ENCODE data around the gene CCDC127.
"Not testable (repeated sequence)": the region's sequence is repeated elsewhere in the genome, so short reads cannot be mapped to it uniquely, and the experiment has no call there.

The CCDC127 gene

DNA sequence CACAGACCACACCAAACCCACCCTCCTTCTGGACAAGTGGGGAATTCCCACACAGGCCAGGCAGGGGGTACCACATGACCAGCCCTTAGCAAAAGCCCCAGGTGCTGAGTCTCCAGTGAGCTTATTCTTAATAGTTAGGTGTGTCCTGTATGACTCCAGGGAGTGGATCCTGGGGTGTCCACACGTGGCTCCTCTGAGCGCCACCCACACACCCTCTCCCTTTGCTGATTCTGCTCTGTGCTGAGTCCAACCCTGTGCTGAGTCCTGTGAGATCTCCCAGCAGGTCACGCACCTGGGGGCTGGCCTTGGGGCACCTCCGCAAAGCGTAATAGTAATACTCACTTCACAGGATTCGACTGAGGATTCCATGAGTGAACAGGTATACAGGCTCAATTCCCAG, 14.0 kb downstream of the CCDC127 start:
- no peak for DNase-seq (ENCODE audit: low read depth)

DNA sequence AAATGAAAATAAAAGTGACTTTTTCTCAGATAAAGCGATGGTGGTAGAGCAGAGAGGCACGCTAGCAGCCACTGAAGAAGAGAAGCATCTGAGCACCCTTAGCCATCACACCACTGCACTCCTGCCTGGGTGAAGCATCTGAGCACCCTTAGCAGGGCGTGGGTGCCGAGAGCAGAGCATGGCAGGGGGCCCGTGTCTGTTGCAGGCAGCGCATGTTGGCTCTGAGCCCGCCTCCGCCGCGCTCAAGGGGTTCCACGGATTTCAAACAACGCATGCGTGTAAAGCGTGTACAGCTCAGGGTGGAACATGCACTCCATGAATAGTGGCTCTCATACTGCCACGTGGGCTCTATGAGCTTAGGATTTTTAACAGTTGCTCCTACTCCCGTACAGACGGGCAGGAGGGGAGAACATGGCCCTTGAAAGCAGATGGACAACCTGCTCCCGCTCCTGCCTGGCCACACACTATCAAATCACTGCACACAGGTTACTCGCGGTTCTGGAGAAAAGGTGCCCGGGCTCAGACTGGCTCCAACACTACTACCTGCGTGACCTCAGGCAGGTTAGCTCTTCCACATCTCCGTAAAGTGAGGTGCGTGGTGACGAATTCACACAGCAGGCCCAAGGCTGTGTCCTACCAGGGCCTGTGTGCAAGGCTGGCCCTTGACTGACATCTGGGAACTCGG, 14.6 kb downstream of the CCDC127 start:
- DNase-seq (ENCODE audit: low read depth), result no peak

DNA sequence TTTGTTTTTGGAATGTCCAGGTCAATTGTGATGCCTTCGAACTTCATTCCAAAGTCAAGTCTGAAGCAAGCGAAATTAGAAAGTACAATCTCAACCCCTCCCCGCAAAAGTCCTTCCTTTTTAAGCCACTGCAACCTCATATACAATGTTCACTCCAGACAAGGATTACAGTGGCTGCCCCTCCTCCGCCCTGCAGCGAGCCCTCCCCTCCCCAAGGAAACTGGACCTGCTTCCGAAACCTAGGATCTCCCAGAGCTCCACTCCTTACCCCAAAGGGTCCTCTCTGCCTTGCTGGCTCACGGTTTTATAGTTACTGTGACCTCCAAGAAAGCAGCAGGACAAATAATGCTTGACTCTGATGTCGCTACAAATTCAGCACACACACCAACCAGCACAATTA, 16.3 kb downstream of the CCDC127 start:
- no peak for DNase-seq (ENCODE audit: low read depth)

DNA sequence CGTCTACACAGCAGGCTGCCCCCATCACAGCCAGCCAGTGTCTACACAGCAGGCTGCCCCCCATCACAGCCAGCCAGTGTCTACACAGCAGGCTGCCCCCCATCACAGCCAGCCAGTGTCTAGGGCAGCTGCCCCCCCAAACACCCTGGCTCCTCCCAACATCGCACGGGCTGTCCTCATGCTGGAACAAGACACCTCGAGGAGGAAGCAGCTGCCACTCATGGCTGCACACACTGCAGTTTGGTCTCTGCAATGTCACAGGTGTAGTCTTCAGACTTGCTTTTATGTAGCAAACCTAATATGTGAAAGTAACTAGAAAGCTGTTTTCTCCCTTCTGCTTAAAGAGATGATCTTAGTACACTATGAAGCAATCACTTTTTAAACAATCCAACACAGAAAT, 17.0 kb downstream of the CCDC127 start:
- DNase-seq (ENCODE audit: low read depth), result no peak

DNA sequence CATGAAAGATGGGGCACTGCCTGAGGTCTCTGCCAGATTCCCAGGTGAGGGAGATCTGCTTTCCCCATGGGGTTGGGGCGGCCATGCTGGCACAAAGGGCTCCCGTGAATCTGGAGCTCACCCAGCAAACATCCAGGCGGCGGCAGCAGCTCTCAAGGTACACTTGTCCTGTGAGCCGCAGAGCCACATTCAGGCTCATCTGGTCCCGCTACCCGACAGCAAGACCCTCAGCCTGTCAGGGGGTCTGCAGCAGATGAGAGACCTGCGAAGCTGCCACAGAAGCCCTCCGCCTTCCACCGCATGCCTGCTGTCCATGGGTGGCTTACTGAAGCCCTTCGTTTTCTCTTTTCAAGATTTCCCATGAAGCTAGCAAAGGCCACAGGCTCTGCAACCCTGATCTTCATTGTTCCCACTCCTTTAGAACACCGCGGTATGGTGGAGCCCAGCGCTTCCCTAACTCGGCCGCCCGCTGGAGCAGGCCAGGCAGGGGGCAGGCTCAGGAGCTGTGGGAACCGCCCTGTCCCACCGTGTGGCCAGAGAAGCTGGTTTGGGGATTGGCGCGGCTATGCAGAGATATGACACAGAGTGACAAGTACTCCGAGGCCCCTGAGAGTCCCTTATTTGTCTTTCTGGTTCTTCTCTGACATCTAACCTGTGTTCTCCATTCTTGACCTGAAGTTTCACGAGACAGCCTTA, 17.9 kb downstream of the CCDC127 start:
- no peak for DNase-seq (ENCODE audit: low read depth)

DNA sequence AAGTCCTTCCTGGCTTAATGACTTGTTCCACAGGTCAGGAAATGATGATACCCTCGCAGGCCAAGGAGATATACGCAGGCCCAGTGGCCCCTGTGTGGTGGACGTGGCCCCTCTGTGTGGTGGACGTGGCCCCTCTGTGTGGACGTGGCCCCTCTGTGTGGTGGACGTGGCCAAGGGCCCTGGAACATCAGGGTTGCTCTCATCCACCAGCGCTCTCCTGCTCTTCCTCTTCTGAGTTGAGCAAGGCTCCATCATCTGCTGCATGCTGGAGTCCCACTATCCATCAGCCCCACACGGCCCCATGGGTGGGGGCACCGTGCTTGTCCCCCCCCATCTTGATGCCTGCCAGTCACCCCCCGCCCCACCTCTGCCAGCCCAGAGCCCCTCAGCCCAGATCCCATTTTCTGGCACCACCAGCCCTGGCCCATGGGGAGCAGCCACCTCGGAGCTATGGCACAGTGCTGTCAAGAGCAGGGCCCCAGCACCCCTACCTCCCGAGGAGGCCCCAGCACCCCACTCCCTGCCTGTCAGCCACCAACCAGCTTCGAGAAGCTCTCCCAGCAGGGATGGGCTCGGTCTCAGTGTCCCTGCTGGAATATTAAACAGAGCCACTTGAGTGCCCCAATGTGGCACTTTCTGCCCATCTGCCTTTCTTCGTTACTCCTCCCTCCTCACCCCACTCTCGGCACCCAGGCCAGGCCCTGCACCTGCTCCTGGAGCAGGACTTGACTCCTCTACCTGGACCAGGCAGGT, 18.6 kb downstream of the CCDC127 start:
- DNase-seq (ENCODE audit: low read depth), result no peak

DNA sequence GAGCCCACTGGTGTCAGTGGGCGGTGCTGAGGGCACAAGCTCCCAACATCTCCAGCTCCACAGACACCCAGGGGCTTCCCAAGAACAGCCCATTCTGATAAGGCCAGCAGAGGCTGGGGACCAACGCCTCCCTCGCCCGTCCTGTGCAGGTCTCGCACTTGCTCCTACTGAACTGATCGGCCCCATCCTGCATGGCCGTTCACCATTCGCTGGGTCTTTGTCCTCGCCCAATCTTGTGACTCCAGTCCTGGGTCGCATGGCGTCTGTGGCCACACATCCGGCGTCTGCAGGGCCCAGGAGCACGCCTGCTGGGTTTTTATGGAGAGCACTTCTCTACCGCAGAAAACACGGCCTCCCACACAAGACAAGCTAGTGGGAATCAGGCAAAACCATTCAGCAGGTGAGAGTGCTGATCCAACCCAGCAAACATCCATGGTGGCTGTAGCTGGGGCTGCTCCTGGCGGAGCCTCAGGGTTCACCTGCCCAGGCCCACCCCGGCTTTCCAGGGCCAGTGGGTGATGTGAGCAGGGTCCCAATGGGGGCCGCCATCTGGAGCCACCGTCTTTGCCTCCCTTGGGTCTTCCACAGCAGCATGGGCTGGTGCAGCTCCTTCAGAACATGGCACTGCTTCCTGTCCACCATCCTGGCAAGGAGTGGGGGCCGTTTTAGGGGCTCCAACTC, 19.3 kb downstream of the CCDC127 start:
- DNase-seq (ENCODE audit: low read depth), result no peak

DNA sequence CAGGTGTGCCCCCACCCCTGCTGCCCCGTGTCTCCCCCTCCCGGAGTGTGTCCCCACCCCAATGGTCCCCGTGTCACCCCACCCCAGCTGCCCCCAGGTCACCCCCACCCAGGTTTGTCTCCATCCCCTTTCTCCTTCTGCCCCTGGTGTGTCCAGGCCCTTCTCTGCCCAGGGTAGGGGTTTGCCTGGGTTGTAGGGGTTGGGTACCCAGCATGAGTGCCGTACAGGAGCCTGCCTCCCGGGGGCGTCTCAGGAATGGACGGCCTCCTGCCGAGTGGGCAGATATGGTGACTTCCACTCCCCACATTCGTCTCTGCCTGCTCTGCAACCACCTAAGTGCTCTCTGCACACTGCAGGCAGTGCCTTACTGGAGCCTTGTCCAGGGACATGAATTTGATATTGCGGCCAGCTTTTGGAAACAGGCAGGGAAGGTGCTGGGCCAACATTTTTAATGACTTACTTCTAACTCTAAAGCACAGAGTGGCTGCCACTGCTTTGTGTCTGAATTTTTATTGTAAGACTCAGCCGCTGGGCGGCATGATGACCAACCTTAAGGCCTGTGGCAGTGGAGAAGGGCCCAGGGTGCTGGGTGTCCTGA, 20.0 kb downstream of the CCDC127 start:
- no peak for DNase-seq (ENCODE audit: low read depth)

DNA sequence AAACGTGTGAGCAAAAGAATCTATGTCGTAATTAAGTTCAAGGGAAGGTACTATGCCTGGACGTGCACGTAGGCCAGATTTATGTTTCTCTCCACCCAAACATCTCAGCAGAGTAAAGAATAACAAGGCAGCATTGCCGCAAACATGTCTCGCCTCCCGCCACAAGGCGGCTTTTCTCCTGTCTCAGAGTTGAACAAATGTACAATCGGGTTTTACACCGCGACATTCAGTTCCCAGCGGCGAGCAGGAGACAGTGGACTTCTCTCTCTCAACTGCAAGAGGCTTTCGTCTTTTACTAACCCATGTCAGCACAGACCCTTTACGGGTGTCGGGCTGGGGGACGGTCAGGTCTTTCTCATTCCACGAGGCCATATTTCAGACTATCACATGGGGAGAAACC, 20.9 kb downstream of the CCDC127 start:
- DNase-seq (ENCODE audit: low read depth), result not testable (repeated sequence)

DNA sequence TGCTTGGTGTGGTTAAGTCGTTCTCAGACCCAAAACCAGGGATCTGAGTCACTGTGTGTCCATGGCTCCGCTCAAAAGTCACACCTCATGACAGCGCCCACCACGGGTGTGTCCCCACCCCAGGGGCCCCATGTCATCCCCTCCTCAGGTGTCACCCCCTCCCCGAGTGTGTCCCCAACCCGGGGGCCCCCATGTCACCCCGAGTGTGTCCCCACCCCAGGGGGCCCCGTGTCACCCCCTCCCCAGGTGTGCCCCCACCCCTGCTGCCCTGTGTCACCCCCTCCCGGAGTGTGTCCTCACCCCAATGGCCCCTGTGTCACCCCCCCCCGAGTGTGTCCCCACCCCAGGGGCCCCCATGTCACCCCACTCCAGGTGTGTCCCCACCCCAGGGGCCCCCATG, 21.6 kb downstream of the CCDC127 start:
- DNase-seq (ENCODE audit: low read depth), result no peak

DNA sequence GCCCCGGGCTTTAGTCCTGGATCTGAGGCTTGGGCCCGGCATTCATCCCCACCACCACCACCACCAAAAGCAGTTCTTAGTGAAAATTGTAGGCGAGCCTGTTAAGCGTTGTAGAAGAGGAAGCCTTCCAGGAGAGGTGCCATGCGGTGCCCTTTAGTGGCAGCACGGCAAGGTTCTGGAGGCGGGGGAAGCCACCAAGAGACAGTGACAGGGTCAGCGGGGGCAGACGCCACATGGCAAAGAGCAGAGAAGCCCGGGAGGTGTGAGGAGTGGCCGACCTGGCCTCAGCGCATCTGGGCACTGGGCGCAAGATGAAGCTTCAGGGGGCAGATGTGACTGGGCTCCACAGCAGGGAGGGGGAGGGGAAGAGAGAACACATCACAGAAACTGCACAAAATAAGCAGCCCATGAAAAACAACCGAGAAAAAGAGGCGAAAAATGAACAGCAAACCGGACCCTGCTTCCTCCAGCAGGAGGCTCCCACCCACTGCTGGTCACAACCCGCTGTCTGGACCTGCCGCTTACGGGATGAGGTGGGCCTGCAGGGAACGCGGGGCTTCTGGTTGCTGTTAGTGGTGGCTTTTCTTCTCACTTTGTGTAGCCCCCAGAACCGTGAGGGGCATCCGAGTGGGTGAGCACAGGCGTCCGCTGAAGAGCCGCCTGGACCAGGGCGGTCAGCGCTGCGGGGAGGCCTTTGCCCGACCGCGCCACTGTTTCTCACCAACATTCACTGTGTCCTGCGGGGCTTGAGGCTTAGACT, 22.4 kb downstream of the CCDC127 start:
- DNase-seq (ENCODE audit: low read depth), result no peak

DNA sequence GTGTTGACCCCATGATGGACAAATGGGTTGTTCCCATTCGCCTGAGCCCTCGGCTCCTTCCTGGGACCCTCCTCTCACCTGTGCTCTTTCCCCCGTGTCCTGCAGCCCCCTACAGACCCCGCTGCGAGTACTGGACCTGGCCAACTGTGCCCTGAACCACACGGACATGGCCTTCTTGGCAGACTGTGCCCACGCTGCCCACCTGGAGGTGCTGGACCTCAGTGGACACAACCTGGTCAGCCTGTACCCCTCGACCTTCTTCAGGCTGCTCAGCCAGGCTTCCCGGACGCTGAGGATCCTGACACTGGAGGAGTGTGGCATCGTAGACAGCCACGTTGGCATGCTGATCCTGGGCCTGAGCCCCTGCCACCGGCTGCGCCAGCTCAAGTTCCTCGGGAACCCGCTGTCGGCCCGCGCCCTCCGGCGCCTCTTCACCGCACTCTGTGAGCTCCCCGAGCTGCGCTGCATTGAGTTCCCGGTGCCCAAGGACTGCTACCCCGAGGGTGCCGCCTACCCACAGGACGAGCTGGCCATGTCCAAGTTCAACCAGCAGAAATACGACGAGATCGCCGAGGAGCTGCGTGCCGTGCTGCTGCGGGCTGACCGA, 23.2 kb downstream of the CCDC127 start:
- no peak for DNase-seq (ENCODE audit: low read depth)

DNA sequence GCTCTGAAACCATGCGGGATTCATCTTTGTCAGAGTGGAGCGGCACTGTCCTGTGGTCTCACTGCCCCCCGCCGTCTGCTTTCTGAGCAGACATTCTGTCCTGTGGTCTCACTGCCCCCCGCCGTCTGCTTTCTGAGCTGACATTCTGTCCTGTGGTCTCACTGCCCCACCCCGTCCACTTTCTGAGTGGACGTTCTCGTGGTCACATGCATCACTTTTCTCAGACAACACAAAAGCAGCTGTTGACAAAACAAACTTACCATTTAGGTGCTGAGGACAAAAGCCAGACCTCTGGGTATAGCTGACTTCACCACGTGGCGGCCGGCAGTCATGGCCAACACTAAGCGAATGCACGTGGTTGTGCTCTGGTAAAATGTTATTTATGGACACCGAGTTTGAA, 23.9 kb downstream of the CCDC127 start:
- no peak for DNase-seq (ENCODE audit: low read depth)

DNA sequence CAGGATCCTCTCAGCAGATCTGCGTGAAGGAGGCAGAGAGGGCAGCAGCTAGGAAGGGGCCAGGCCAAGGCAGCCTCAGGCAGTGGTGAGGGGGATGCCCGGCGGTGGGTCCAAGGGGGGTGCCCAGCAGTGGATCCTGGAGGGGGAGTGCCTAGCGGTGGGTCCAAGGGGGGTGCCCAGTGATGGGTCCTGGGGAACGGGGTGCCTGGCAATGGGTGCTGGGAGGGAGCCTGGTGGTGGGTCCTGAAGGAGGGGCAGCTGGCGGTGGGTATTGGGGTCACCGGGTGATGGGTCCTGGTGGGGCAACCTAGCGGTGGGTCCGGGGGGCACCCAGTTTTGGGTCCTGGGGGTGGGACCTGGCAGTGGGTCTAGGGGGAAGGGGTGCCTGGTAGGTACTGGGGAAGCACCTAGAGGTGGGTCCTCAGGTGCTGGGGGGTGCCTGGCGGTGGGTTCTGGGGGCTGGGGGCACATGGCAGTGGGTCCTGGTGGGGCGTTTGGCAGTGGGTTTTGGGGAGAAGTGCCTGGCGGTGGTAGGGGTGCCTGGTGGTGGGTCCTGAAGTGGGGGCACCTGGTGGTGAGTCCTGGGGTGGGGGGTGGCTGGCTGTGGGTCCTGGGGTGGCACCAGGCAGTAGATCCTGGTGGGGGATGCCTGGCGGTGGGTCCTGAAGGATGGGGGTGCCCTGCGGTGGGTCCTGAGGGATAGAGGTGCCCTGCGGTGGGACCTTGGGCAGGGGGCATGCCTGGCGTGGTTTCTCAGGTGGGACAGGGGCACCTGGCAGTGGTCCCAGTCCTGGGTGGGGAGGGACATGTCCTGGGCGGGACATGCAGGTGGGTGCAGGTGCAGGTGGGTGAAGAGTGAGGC, 24.8 kb downstream of the CCDC127 start:
- no peak for DNase-seq (ENCODE audit: low read depth)

DNA sequence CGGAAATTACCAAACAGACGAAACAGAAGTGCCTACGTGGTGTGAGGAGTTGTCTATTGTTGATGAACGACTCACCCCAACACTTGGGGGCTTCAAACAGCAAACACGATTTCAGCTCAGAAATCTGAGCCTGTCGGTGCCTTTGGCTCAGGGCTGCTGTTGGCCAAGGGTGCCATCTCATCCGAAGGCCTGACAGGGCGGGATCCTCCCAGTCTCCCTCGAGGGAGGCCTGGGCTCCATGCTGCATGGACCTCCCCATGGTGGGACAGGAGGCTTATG, 25.3 kb downstream of the CCDC127 start:
- no peak for DNase-seq (ENCODE audit: low read depth)

DNA sequence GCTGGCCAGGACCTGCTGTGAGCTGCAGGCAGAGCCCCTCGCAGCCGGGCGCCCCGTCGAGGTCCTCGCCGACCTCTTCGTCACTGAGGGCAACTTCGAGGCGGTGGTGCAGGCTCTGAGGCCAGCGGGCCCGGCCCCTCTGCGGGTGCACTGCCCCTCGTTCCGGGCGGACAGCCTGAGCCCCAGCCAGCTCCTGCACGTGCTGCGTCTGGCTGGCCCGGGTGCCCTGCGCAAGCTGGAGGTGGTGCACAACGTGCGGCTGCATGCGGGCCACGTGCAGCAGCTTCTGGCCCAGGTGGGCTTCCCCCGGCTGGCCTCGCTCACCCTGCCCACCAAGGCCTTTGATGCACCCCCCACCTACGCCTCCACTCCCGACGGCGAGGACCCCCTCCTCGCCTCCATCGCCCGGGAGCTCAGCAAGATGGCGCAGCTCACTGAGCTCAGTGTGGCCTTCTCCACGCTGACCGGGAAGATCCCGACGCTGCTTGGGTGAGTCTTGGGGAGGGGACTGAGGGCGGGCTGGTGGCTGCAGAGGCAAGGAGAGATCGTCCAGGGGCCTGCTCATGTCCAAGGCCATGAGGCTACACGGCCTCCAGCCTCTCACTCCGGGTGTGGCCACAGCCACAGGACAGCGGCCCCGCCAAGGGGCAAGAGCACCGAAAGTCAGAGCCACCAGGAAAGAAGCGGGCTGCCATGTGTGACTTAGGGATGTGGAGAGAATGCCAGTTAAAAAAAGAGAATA, 25.8 kb downstream of the CCDC127 start:
- no peak for DNase-seq (ENCODE audit: low read depth)

DNA sequence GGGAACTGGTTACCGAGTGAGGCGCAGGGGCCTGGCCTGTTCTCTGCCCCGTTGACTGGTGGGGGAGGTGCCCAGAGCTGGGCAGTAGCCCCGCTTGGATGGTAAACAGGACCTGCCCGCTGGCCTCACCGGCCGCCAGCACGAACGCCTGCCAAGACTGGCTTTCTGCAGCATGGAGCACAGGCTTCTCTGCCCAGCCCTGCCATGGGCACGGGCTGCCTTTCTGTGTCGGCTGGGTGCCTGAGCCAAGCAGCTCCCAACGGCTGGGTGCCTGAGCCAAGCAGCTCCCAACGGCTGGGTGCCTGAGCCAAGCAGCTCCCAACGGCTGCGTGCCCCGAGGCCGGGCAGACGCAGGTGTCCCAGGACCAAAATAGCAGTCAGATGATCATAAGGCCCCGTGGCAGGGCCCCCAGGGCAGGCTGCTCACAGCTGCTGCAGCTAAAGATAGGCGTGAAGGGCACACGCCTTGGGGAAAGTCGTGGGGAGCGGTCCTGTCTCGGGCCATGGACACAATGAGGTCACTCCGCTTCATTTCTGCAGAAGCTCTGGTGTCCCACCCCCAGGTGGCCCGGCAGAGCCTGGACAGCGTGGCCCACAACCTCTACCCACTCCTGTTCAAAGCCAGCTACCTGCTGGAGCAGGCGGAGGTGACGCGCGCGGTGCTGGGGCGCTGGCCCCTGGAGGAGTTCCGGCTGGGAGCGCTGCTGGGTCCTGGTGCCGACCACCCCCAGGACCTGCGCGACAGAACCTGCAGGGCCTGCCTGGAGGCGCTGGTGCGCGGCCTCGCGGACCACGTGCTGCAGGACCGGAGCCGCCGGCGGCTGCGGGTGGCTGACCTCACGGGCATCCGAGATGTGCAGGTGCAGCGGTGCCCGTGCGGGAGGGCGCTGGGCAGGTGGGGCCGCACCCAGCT, 26.7 kb downstream of the CCDC127 start, which contains the start of gene LRRC14B:
Gene LRRC14B (plus strand): TSS at position 460 of the 913 bp plus-strand sequence. CDS start 44 bp downstream, at position 504.
- DNase-seq (ENCODE audit: low read depth), result no peak

DNA sequence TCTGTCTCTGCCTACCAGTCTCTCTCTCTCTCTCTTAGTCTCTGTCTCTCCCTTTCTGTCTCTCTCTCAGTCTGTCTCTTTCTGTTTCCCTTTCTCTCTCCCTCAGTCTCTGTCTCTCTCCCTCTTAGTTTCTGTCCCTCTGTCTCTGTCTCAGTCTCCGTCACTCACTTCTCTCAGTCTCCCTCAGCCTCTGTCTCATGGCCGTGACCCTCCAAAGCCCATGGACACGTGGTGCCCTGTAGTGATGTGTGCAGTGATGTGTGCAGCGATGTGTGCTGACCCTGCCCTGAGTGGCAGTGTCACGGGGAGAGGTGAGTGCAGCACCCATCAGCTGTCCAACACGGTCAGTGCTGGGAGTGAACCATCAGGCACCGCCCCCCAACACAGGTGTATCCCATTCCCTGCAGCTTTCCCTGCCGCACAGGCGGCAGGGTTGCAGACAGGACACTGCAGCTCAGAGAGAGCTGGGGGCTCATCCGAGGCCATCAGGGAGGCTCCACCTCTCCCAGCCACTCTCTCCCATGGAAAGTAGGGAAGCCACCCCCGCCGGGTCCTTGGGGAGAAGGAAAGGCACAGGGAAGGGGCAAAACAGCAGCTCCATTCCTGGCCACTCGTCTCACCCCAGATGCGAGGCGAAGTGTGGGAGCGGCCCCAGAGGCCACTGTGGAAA, 27.5 kb downstream of the CCDC127 start:
- DNase-seq (ENCODE audit: low read depth), result no peak
